Naive thymus-derived CD8-positive, alpha-beta T cell (primary cell): ENCODE measurements around the gene THOC5. TPM values are rescaled to one million over a fixed set of nuclear protein-coding genes. Genes with fewer than 3 reads are reported as not detected.

Experiments used
- ATAC-seq, 2 donors: fragments of 150-1000 bp; cut with Tn5 transposase in 1 of 2; sonication (Bioruptor Pico), chemical (Tn5 transposase) in 1 of 2; 1 replicate in 1 of 2; 2 replicates in 1 of 2; pipeline ENCODE4 v1.10.0; 2021; ENCODE audit warnings: mild to moderate bottlenecking in 2 of 2, moderate library complexity in 2 of 2
- POLR2A ChIA-PET: fragments of 350-600 bp; sonication (Branson Sonifier 250); formaldehyde crosslinking; loops from one replicate; lab custom pipeline; 2021; ENCODE audit warnings: antibody characterized with exemption; lab: Charles Lee
- DNase-seq, 10 donors: peaks; one replicate each; pipeline versions ENCODE4 v3.0.0 to v3.0.0-alpha.2; 2020 to 2022
- H3K27ac Mint-ChIP-seq, 10 donors: one replicate each; pipeline ENCODE4 v1.8.0; 2020 to 2022; ENCODE audit warnings: mild to moderate bottlenecking in 10 of 10, mixed read lengths in 10 of 10, moderate library complexity in 4 of 10, inconsistent platforms in 1 of 10
- H3K27me3 Mint-ChIP-seq, 5 donors: one replicate each; pipeline ENCODE4 v1.8.0; 2021 to 2022; ENCODE audit warnings: mixed read lengths in 5 of 5
- H3K36me3 Mint-ChIP-seq, 3 donors: one replicate each; pipeline ENCODE4 v1.8.0; 2020 to 2022; ENCODE audit warnings: mixed read lengths in 3 of 3, mild to moderate bottlenecking in 2 of 3, inconsistent platforms in 1 of 3
- H3K4me1 Mint-ChIP-seq, 4 donors: one replicate each; pipeline ENCODE4 v1.8.0; 2021 to 2022; ENCODE audit warnings: mixed read lengths in 4 of 4
- H3K4me3 Mint-ChIP-seq, 10 donors: one replicate each; pipeline ENCODE4 v1.8.0; 2020 to 2022; ENCODE audit warnings: mild to moderate bottlenecking in 10 of 10, mixed read lengths in 10 of 10, moderate library complexity in 6 of 10, inconsistent platforms in 1 of 10
- H3K9me3 Mint-ChIP-seq, 9 donors: one replicate each; pipeline ENCODE4 v1.8.0; 2020 to 2022; ENCODE audit warnings: mixed read lengths in 9 of 9, mild to moderate bottlenecking in 3 of 9, inconsistent platforms in 1 of 9, moderate library complexity in 1 of 9
- polyA plus RNA-seq, 3 donors: library from polyadenylated mRNA; unstranded; fragments of 300-500 nt; fragmentation: Illumina TruSeq; gene quantifications; one replicate each; pipeline ENCODE4 v1.2.3, GENCODE V29; 2021
- total RNA-seq, 8 experiments: library from RNA in 2 of 8; stranded (reverse) in 2 of 8; gene quantifications; one replicate each; pipeline ENCODE4 v1.2.3 and lab custom pipeline; 2021 to 2026

THOC5 gene
- total and polyA plus RNA-seq, 5 experiments from 2014 or later, result 20.1 to 48.0 (median 25.7) TPM

- no peaks in the 10 kb centered on the region for H3K9me3 Mint-ChIP-seq
- H3K27me3 Mint-ChIP-seq, result no peaks in the 10 kb centered on the region
- no peaks in the 10 kb centered on the region for H3K4me1 Mint-ChIP-seq
- no peak overlapping the region for H3K4me3 Mint-ChIP-seq
- no peak for ATAC-seq
- POLR2A ChIA-PET, result no interaction called here
- no peak overlapping the region for H3K27ac Mint-ChIP-seq
- peaks cover 3 to 96% (median 29%) of the 10 kb centered on the region in 3 donors for H3K36me3 Mint-ChIP-seq
- DNase-seq, result no peak
Measured at GRCh38 chr22:29521526-29521925, 32.0 kb downstream of the THOC5 start.

- no peaks in the 10 kb centered on the region for H3K27me3 Mint-ChIP-seq
- H3K27ac Mint-ChIP-seq, result peak overlapping the region in 1 of 10 donors; percentile 12
- H3K4me3 Mint-ChIP-seq, result no peak overlapping the region
- ATAC-seq (no peak), DNase-seq (no peak)
- H3K4me1 Mint-ChIP-seq, result no peaks in the 10 kb centered on the region
- peaks cover 3 to 96% (median 31%) of the 10 kb centered on the region in 3 donors for H3K36me3 Mint-ChIP-seq
- POLR2A ChIA-PET, result no interaction called here
- no peaks in the 10 kb centered on the region for H3K9me3 Mint-ChIP-seq
Measured at GRCh38 chr22:29520851-29521250, 32.7 kb downstream of the THOC5 start.

GRCh38 chr22:29519996-29520395 is 33.6 kb downstream of the THOC5 start:
- Mint-ChIP-seq H3K27ac (peak overlapping the region in 1 of 10 donors; percentile 43), H3K9me3 (no peaks in the 10 kb centered on the region), H3K4me3 (no peak overlapping the region), H3K4me1 (no peaks in the 10 kb centered on the region), H3K27me3 (no peaks in the 10 kb centered on the region), H3K36me3 (peaks cover 3 to 96% (median 38%) of the 10 kb centered on the region in 3 donors)
- DNase-seq (no peak), ATAC-seq (no peak)
- POLR2A ChIA-PET, result no interaction called here

- H3K36me3 Mint-ChIP-seq, result peaks cover 3 to 90% (median 35%) of the 10 kb centered on the region in 3 donors
- no peak overlapping the region for H3K27ac Mint-ChIP-seq
- no peaks in the 10 kb centered on the region for H3K27me3 Mint-ChIP-seq
- no peaks in the 10 kb centered on the region for H3K9me3 Mint-ChIP-seq
- H3K4me3 Mint-ChIP-seq, result no peak overlapping the region
- ATAC-seq (no peak), DNase-seq (no peak)
- POLR2A ChIA-PET, result no interaction called here
- H3K4me1 Mint-ChIP-seq, result no peaks in the 10 kb centered on the region
Measured at GRCh38 chr22:29518427-29518826, 35.1 kb downstream of the THOC5 start.

- H3K9me3 Mint-ChIP-seq, result no peaks in the 10 kb centered on the region
- H3K27me3 Mint-ChIP-seq, result no peaks in the 10 kb centered on the region
- POLR2A ChIA-PET, result no interaction called here
- ATAC-seq (no peak), DNase-seq (no peak)
- no peak overlapping the region for H3K4me3 Mint-ChIP-seq
- H3K4me1 Mint-ChIP-seq, result no peaks in the 10 kb centered on the region
- no peak overlapping the region for H3K27ac Mint-ChIP-seq
- peaks cover 3 to 91% (median 32%) of the 10 kb centered on the region in 3 donors for H3K36me3 Mint-ChIP-seq
Measured at GRCh38 chr22:29517215-29517908, 36.2 kb downstream of the THOC5 start.

- POLR2A ChIA-PET, result interaction anchor here (1.7 kb wide), 1 partner anchor 41 kb away, joined by 4 read pairs; the partner anchor contains the start of gene THOC5
- ATAC-seq, result no peak
Measured at GRCh38 chr22:29512031-29512430, 41.5 kb downstream of the THOC5 start.

GRCh38 chr22:29511126-29511862 is 42.3 kb downstream of the THOC5 start:
- no peak overlapping the region for H3K4me3 Mint-ChIP-seq

More at GRCh38 chr22:29512031-29512430, 41.5 kb downstream of the THOC5 start:
- Mint-ChIP-seq H3K9me3 (no peaks in the 10 kb centered on the region), H3K36me3 (peaks cover 0 to 91% (median 23%) of the 10 kb centered on the region in 3 donors), H3K27ac (no peak overlapping the region), H3K27me3 (no peaks in the 10 kb centered on the region), H3K4me1 (peaks cover 0 to 2% (median 0%) of the 10 kb centered on the region in 4 donors), H3K4me3 (no peak overlapping the region)
- DNase-seq, result no peak

GRCh38 chr22:29510542-29510941 is 43.0 kb downstream of the THOC5 start:
- POLR2A ChIA-PET, result no interaction called here
- Mint-ChIP-seq H3K4me1 (peaks cover 0 to 2% (median 0%) of the 10 kb centered on the region in 4 donors), H3K4me3 (no peak overlapping the region), H3K36me3 (peaks cover 5 to 90% (median 16%) of the 10 kb centered on the region in 3 donors), H3K27me3 (no peaks in the 10 kb centered on the region), H3K9me3 (no peaks in the 10 kb centered on the region), H3K27ac (peak overlapping the region in 5 of 10 donors; percentile 3 to 73 (median 60))
- ATAC-seq, result no peak
- DNase-seq, result no peak

More at GRCh38 chr22:29511126-29511862, 42.3 kb downstream of the THOC5 start:
- Mint-ChIP-seq H3K27ac (peak overlapping the region in 3 of 10 donors; percentile 40 to 60 (median 56)), H3K9me3 (no peaks in the 10 kb centered on the region), H3K27me3 (no peaks in the 10 kb centered on the region), H3K4me1 (peaks cover 0 to 2% (median 0%) of the 10 kb centered on the region in 4 donors), H3K36me3 (peaks cover 5 to 91% (median 22%) of the 10 kb centered on the region in 3 donors)
- ATAC-seq (no peak), DNase-seq (no peak)
- POLR2A ChIA-PET, result interaction anchor here (1.7 kb wide), 1 partner anchor 42 kb away, joined by 4 read pairs; the partner anchor contains the start of gene THOC5

- ATAC-seq (no peak), DNase-seq (no peak)
- H3K27me3 Mint-ChIP-seq, result no peaks in the 10 kb centered on the region
- H3K4me1 Mint-ChIP-seq, result peaks cover 0 to 2% (median 0%) of the 10 kb centered on the region in 4 donors
- no peaks in the 10 kb centered on the region for H3K9me3 Mint-ChIP-seq
- H3K36me3 Mint-ChIP-seq, result peaks cover 5 to 89% (median 10%) of the 10 kb centered on the region in 3 donors
- H3K27ac Mint-ChIP-seq, result peak overlapping the region in 3 of 10 donors; percentile 17 to 66 (median 38)
- POLR2A ChIA-PET, result no interaction called here
- H3K4me3 Mint-ChIP-seq, result no peak overlapping the region
Measured at GRCh38 chr22:29509815-29510214, 43.7 kb downstream of the THOC5 start.

GRCh38 chr22:29509298-29509697 is 44.3 kb downstream of the THOC5 start:
- H3K4me3 Mint-ChIP-seq, result no peak overlapping the region
- H3K36me3 Mint-ChIP-seq, result peaks cover 5 to 84% (median 10%) of the 10 kb centered on the region in 3 donors
- DNase-seq (no peak), ATAC-seq (no peak)
- H3K27ac Mint-ChIP-seq, result peak overlapping the region in 3 of 10 donors; percentile 25 to 73 (median 43)
- H3K27me3 Mint-ChIP-seq, result no peaks in the 10 kb centered on the region
- no peaks in the 10 kb centered on the region for H3K9me3 Mint-ChIP-seq
- POLR2A ChIA-PET, result no interaction called here
- peaks cover 0 to 2% (median 0%) of the 10 kb centered on the region in 4 donors for H3K4me1 Mint-ChIP-seq

GRCh38 chr22:29503811-29504372 is 49.7 kb downstream of the THOC5 start:
- H3K36me3 Mint-ChIP-seq, result peaks cover 5 to 63% (median 8%) of the 10 kb centered on the region in 3 donors
- H3K4me1 Mint-ChIP-seq, result no peaks in the 10 kb centered on the region
- DNase-seq (no peak), ATAC-seq (no peak)
- H3K27ac Mint-ChIP-seq, result peak overlapping the region in 1 of 10 donors; percentile 18
- no peak overlapping the region for H3K4me3 Mint-ChIP-seq
- no peaks in the 10 kb centered on the region for H3K27me3 Mint-ChIP-seq
- H3K9me3 Mint-ChIP-seq, result no peaks in the 10 kb centered on the region
- POLR2A ChIA-PET, result no interaction called here

- Mint-ChIP-seq H3K27ac (no peak overlapping the region), H3K4me1 (no peaks in the 10 kb centered on the region), H3K4me3 (no peak overlapping the region), H3K9me3 (no peaks in the 10 kb centered on the region), H3K36me3 (peaks cover 0 to 29% (median 7%) of the 10 kb centered on the region in 3 donors), H3K27me3 (no peaks in the 10 kb centered on the region)
- POLR2A ChIA-PET, result no interaction called here
- DNase-seq (no peak), ATAC-seq (no peak)
Measured at GRCh38 chr22:29499852-29500251, 53.7 kb downstream of the THOC5 start.
